Measurements from ENCODE around the gene CDK16. TPM values are rescaled to one million over a fixed set of nuclear protein-coding genes. Genes with fewer than 3 reads are reported as not detected.

CDK16 gene
- polyA plus RNA-seq, 1 of the 3 experiments (the other 2 are of a cell fraction): 116 TPM

DNA sequence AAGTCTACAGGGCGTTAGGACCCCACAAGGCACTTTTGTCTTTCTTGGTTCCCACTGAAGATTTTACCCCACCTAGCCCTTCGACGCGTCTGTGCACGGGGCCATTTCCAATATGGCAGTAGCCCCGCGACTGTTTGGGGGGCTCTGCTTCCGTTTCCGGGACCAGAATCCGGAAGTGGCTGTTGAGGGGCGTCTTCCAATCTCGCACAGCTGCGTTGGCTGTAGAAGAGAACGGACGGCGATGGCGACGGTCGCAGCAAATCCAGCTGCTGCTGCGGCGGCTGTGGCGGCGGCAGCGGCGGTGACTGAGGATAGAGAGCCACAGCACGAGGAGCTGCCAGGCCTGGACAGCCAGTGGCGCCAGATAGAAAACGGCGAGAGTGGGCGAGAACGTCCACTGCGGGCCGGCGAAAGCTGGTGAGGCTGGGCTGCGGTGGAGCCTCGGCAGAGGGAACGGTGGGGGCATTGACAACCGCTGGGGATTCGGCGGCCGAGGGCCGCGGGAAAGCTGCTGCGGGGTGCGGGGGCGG, 14.4 kb downstream of the CDK16 start, which contains the start of gene USP11:
USP11 (plus strand) TSS at position 207 of the 530 bp plus-strand sequence; CDS start at position 242, 35 bp downstream.
- peak; percentile 78 for DNase-seq
- H3K9me3 ChIP-seq: no peaks in the 10 kb centered on the region
- ChIA-PET CTCF (interaction anchor here (0.7 kb wide), 1 partner anchor 79 kb away, joined by 4 read pairs; no protein-coding TSS in a partner anchor), POLR2A (interaction anchor here (1.0 to 2.4 kb wide), 7 partner anchors 11 to 291 kb away, joined by 3 to 10 read pairs (median 4); partner anchors contain the start of genes NDUFB11 and RBM10)
- H3K4me3 ChIP-seq (ENCODE audit: low read depth in 2 of 2, low read length in 1 of 2): peak within 1 kb of the TSS; percentile 78 to 83
- WGBS (ENCODE audit: low lambda C conversion rate): under 1% methylated on average over 23 of the region's 46 CpGs
- H4K20me1 ChIP-seq (ENCODE audit: insufficient read depth): peaks cover 27% of the 10 kb centered on the region
- no peaks in the 10 kb centered on the region for H3K9me2 ChIP-seq
- peak within 1 kb of the TSS; percentile 92 to 97 for H3K27ac ChIP-seq (ENCODE audit: low read depth in 2 of 2, low read length in 1 of 2)
- H3K4me2 ChIP-seq: peak within 1 kb of the TSS; percentile 97
- H3F3A ChIP-seq (replicated peaks; ENCODE audit: insufficient read depth): peaks cover 23% of the 10 kb centered on the region
- H3K79me2 ChIP-seq (ENCODE audit: insufficient read depth): peaks cover 42% of the 10 kb centered on the region
- H3K27me3 ChIP-seq (ENCODE audit: insufficient read depth): no peaks in the 10 kb centered on the region
- H2AFZ ChIP-seq (ENCODE audit: low read depth): peak within 1 kb of the TSS; percentile 87
- H3K36me3 ChIP-seq (replicated peaks in 1 of 2; ENCODE audit: control insufficient read depth in 1 of 2, insufficient read depth in 2 of 2, low read length in 1 of 2): peaks cover 7 to 17% of the 10 kb centered on the region in 2 experiments
- peak within 1 kb of the TSS; percentile 93 for H3K9ac ChIP-seq
- no peak for TF ChIP-seq RXRA (IDR thresholded peaks at IDR 0.05; ENCODE audit: borderline replicate concordance, low read depth)
- TF ChIP-seq GABPA (IDR thresholded peaks at IDR 0.05; ENCODE audit: low read depth): peak; percentile 88
- no peak for TF ChIP-seq FOSL2 (IDR thresholded peaks at IDR 0.05; ENCODE audit: borderline replicate concordance, low read depth)
- TF ChIP-seq, protein P1, sequence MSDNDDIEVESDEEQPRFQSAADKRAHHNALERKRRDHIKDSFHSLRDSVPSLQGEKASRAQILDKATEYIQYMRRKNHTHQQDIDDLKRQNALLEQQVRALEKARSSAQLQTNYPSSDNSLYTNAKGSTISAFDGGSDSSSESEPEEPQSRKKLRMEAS (IDR thresholded peaks at IDR 0.05; ENCODE audit: low read depth): peak; percentile 82
- no peak for TF ChIP-seq JUND (IDR thresholded peaks at IDR 0.05)
- TF ChIP-seq RCOR1 (IDR thresholded peaks at IDR 0.05; ENCODE audit: low read length): no peak
- TF ChIP-seq ELF1 (IDR thresholded peaks at IDR 0.05): peak; percentile 89
- TF ChIP-seq, protein P2, sequence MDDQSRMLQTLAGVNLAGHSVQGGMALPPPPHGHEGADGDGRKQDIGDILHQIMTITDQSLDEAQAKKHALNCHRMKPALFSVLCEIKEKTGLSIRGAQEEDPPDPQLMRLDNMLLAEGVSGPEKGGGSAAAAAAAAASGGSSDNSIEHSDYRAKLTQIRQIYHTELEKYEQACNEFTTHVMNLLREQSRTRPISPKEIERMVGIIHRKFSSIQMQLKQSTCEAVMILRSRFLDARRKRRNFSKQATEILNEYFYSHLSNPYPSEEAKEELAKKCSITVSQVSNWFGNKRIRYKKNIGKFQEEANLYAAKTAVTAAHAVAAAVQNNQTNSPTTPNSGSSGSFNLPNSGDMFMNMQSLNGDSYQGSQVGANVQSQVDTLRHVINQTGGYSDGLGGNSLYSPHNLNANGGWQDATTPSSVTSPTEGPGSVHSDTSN (IDR thresholded peaks at IDR 0.05): no peak
- TF ChIP-seq POLR2AphosphoS5 (IDR thresholded peaks at IDR 0.05; ENCODE audit: low read depth, low read length): peak; percentile 80
- TF ChIP-seq TEAD4 (IDR thresholded peaks at IDR 0.05; ENCODE audit: borderline replicate concordance, insufficient read depth): no peak
- TF ChIP-seq MXI1 (IDR thresholded peaks at IDR 0.05; ENCODE audit: low read depth, low read length): peak; percentile 30; the same call in 1 of the 2 replicates
- TF ChIP-seq, protein P3, sequence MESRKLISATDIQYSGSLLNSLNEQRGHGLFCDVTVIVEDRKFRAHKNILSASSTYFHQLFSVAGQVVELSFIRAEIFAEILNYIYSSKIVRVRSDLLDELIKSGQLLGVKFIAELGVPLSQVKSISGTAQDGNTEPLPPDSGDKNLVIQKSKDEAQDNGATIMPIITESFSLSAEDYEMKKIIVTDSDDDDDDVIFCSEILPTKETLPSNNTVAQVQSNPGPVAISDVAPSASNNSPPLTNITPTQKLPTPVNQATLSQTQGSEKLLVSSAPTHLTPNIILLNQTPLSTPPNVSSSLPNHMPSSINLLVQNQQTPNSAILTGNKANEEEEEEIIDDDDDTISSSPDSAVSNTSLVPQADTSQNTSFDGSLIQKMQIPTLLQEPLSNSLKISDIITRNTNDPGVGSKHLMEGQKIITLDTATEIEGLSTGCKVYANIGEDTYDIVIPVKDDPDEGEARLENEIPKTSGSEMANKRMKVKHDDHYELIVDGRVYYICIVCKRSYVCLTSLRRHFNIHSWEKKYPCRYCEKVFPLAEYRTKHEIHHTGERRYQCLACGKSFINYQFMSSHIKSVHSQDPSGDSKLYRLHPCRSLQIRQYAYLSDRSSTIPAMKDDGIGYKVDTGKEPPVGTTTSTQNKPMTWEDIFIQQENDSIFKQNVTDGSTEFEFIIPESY (IDR thresholded peaks at IDR 0.05; ENCODE audit: borderline replicate concordance, low read depth): 0 out of 2 replicates have a peak, but pooled peaks have one; percentile 31
- no peak for TF ChIP-seq TCF12 (IDR thresholded peaks at IDR 0.05)
- TF ChIP-seq EZH2phosphoT487 (IDR thresholded peaks at IDR 0.05; ENCODE audit: borderline replicate concordance, low read depth): no peak
- TF ChIP-seq YY1 (IDR thresholded peaks at IDR 0.05; ENCODE audit: low read depth): peak; percentile 91
- TF ChIP-seq TAF1 (IDR thresholded peaks at IDR 0.05; ENCODE audit: borderline replicate concordance, low read depth, low read length): peak; percentile 68
- TF ChIP-seq MEF2A (IDR thresholded peaks at IDR 0.05; ENCODE audit: borderline replicate concordance, low read depth): peak; percentile 21; the same call in 1 of the 2 replicates
- TF ChIP-seq RFX5 (IDR thresholded peaks at IDR 0.05; ENCODE audit: low read length): 0 out of 2 replicates have a peak, but pooled peaks have one; percentile 10
- TF ChIP-seq, protein P4, sequence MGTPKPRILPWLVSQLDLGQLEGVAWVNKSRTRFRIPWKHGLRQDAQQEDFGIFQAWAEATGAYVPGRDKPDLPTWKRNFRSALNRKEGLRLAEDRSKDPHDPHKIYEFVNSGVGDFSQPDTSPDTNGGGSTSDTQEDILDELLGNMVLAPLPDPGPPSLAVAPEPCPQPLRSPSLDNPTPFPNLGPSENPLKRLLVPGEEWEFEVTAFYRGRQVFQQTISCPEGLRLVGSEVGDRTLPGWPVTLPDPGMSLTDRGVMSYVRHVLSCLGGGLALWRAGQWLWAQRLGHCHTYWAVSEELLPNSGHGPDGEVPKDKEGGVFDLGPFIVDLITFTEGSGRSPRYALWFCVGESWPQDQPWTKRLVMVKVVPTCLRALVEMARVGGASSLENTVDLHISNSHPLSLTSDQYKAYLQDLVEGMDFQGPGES (IDR thresholded peaks at IDR 0.05; ENCODE audit: low read depth, low read length): no peak
- no peak for TF ChIP-seq FOXM1 (IDR thresholded peaks at IDR 0.05; ENCODE audit: low read depth)
- peaks cover 0 to 10% of the 10 kb centered on the region in 2 experiments; a peak in 2 of 4 replicates for H3K4me1 ChIP-seq (ENCODE audit: control insufficient read depth in 1 of 2, insufficient read depth in 2 of 2, low read depth in 1 of 2, low read length in 1 of 2)

Measured in SK-N-SH (cell line).